GM18951 (cell line): Measurements from ENCODE around the gene PCYT2.

Experiments used
- POLR2A ChIP-seq: IDR thresholded peaks from 4 replicates; pipeline ENCODE4 v1.6.1; 2011; ENCODE audit warnings: mild to moderate bottlenecking; ENCODE audit not compliant: insufficient read length, insufficient read depth; ENCODE audit errors: extremely low read depth
- in situ Hi-C: fragments of 300-500 bp; cut with MboI; formaldehyde crosslinking; loops from one replicate; pipeline ENCODE4 v1.12.0; 2022; ENCODE audit warnings: low sequenced_read_pairs, mixed read lengths, inconsistent platforms; ENCODE audit not compliant: unreplicated experiment

The PCYT2 gene

DNA sequence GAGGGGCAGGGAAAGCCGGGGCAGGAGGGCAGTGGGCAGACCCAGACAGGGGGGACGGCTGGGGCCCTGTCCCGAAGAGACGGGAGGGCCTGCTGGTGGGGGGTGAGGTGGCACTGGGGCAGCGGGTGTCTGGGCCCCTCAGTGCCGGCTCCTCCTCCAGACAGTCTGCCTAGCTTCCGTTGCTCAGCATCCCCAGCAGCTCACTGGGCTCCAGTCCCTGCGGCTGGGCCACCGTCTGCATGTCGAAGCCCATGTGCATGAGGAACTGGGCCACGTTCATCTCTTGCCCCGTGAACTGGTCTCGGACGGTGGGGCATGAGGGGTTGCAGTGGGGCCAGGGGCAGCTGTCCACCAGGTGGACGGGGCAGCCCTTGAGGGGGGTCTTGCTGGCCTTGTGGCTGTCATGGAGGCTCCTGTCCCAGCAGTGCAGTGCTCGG, 41.6 kb upstream of the PCYT2 start:
- in situ Hi-C loops = no loop called here
- TF ChIP-seq POLR2A = no peak

GRCh38 chr17:81951785-81952684, 40.8 kb upstream of the PCYT2 start:
- TF ChIP-seq POLR2A = no peak

DNA sequence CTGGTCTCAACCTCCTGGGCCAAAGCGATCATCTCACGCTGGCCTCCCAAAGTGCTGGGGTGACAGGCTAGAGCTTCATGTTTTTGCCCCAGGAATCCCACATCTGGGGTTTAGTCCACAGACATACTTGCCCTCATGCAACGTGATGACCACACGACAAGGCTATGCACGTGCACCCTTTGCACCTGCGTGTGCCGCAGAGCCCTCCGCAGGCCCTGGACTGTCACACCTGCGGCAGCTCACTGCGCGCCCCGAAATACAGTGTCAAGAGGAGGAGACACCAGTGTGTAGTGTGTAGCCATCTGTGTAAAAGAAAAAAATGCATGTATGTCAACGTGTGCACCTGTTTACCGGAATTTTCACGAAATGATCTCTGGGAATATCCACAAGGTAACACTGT, 39.3 kb upstream of the PCYT2 start:
- in situ Hi-C loops = no loop called here
- TF ChIP-seq POLR2A = no peak

More at GRCh38 chr17:81951785-81952684, 40.8 kb upstream of the PCYT2 start:
- in situ Hi-C loops = no loop called here

DNA sequence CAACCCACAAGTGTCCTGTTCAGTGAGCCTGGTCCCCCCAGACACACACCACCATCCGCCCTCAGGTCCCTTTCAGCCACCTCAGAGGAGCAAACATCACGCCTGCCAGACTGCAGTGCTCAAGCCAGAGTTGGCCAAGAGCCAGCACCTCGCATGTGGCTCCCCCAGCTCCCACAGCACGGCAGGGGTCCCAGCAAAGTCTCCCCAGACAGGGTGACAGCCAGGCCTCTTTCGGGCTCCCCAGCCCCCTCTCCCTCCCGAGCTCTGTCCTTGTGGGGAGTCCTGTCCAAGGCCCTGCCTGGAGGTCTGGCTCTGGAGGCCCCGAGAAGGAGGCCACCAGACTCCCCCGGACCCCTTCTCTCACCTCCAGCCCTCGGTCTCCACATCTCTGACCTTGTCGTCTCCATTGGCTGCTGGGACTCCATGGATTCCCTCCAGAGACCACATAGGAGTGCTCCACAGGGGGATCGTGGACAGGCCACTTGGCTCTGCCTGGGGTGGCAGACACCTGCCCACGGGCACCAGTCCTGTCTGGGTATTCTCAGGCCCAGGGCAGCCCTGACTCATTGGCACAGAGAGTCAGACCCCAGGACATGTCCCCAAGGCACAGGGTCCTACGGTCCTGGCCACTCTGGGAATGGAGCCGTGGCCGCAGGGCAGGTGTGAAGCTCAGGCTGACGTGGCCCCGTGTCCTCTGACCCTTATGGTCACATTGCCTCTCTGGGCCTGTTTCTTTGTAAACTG, 37.6 kb upstream of the PCYT2 start:
- in situ Hi-C loops = no loop called here
- no peak for TF ChIP-seq POLR2A

- TF ChIP-seq POLR2A = no peak
- in situ Hi-C loops = no loop called here
These were observed 36.0 kb upstream of the PCYT2 start, which contains the start of gene MYADML2 for GRCh38 chr17:81947189-81947588. Gene MYADML2, minus strand, starts transcription at chr17:81947233. Its CDS starts 5,492 bp downstream, at chr17:81941741.

GRCh38 chr17:81944858-81945257, 33.7 kb upstream of the PCYT2 start:
- in situ Hi-C loops = no loop called here
- TF ChIP-seq POLR2A = no peak

DNA sequence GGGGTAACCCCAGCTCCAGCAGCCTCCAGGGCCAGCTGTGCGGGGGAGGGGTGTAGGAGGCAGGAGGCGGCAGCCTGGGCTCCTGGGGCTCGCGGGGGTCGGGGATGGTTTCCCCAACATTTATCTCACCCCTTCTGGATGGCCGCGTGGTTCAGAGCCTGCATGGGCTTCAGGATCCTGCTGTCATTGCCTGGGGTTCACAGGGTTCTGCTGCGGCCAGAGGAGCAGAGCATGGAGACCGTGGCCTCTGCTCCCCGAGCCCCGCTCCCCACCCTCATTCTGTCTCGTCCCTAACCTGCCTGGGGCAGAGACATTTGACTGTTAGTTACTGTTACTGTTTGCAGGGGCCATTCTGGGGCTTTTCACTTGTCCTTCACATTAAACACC, 31.0 kb upstream of the PCYT2 start:
- in situ Hi-C loops = no loop called here
- TF ChIP-seq POLR2A = no peak

GRCh38 chr17:81941484-81942166, 30.4 kb upstream of the PCYT2 start:
- no peak for TF ChIP-seq POLR2A
- in situ Hi-C loops = no loop called here

DNA sequence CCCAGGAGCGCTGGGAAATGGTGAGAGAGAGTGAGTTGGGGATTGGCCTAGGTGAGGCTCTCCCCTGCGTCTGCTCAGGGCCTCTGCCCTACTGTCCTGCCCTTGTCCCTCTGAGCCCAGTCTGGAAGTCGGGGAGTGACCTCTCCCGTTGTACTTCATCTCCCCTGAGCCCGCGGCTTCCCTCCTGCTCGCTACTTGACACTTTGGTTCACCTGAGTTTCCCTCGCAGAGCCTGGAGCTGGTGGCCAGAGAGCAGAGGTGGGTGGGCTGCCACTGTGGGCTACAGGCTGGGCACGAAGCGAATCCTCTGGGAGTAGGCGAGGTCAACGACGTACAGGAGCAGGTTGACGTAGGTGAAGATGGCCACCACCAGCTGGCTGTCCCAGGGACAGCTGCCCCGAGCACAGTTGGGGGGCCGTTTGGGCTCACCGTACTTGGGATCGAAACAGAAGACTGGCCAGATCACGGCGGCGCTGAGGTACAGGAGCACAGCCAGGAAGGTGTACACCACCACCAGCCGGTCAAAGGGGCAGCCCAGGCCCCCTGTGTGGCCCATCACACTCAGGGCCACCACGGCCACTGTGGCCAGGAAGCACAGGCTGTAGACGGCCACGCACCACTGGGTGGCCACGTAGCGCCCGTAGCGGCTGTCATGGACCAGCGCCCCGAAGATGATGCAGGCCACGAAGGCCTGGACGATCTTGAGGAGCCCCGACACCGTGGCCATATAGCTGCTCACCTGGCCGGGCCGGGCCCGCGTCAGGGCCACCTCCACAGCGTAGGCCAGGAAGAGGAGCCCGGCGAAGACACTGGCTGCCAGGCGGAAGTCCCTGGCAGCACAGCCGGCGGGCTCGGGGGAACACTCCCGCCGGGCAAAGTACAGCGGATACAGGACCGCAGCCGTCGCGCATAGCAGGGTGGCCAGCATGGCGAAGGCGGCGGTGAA, 29.6 kb upstream of the PCYT2 start:
- TF ChIP-seq POLR2A = no peak
- in situ Hi-C loops = no loop called here

DNA sequence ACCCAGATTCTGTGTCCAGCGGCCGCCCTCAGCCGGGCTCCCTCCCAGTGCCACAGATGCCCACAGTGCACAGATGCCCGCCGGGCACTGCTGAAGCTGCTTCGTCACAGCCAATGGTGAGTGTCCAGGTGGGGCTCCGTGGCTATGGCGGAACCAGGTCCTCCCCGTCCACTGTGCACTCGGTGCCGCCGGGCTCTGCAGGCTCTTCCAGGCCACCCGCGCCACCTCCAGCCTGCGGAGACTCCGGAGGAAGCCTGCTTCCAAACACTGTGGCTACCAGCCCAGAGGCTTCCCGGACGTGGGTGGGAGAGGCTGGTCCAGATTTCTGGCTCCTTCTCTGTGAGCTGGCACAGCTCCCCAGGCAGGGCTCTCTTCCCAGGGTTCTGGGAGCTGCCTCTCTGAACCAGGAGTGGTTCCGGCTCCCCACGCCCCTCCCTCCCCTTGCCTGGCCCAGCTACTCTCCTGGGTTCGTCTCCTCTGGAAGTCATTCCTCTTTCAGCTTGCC, 28.7 kb upstream of the PCYT2 start:
- no peak for TF ChIP-seq POLR2A
- in situ Hi-C loops = no loop called here

DNA sequence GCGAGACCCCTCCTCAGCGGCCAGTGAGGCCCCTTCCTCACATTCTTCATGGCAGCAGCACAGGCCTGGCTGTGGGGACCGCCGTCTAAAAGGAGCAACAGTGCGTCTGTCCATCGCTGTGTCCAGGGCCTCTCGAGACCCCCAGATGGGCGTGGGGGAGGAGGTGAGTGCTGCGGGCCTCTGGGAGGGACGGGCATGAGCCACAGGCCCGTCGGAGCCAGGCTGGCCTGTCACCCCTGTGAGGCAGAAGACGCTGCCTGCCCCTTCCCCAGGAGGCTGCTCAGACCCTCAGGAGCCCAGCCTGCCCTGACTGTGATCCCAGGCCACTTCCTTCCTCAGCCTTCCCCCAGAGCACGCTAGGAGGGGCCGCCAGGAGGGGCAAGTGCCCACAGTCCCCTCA, 28.0 kb upstream of the PCYT2 start:
- in situ Hi-C loops = no loop called here
- TF ChIP-seq POLR2A = no peak

GRCh38 chr17:81935709-81936084, 24.5 kb upstream of the PCYT2 start:
- TF ChIP-seq POLR2A = no peak
- in situ Hi-C loops = no loop called here
